Activated CD4-positive, alpha-beta T cell treated with anti-CD3 and anti-CD28 coated beads for 48 hours (primary cell): Measurements from ENCODE around the gene RNF181.
A peak's percentile ranks its signal among the peaks of the same experiment; 100 is the strongest.
"Not testable (repeated sequence)": the region's sequence is repeated elsewhere in the genome, so short reads cannot be mapped to it uniquely, and the experiment has no call there.

Experiments used
- DNase-seq: peaks from one replicate; pipeline ENCODE4 v3.0.0-alpha.2; 2020

Gene RNF181

GRCh38 chr2:85577386-85578242 lies 17.9 kb upstream of the RNF181 start, which contains the start of gene VAMP8:
VAMP8 (plus strand) TSS chr2:85577586; CDS start chr2:85577647, 61 bp downstream.
- DNase-seq, result peak; percentile 78

GRCh38 chr2:85578243-85579180 lies 17.0 kb upstream of the RNF181 start:
- peak; percentile 37 for DNase-seq

- DNase-seq, result no peak
Measured at GRCh38 chr2:85579266-85579935, 16.1 kb upstream of the RNF181 start.

GRCh38 chr2:85580206-85580605 lies 15.3 kb upstream of the RNF181 start:
- DNase-seq, result no peak

- no peak for DNase-seq
Measured at GRCh38 chr2:85582492-85582891, 13.1 kb upstream of the RNF181 start.

GRCh38 chr2:85583667-85584353 lies 11.7 kb upstream of the RNF181 start:
- peak; percentile 42 for DNase-seq

- peak; percentile 31 for DNase-seq
Measured at GRCh38 chr2:85584354-85584856, 11.1 kb upstream of the RNF181 start, which contains the start of gene VAMP5. VAMP5 (plus strand) TSS chr2:85584431; CDS start chr2:85584491, 60 bp downstream.

- peak; percentile 46 for DNase-seq
Measured at GRCh38 chr2:85584857-85585780, 10.4 kb upstream of the RNF181 start.

- no peak for DNase-seq
Measured at GRCh38 chr2:85585781-85586105, 9.8 kb upstream of the RNF181 start.

- no peak for DNase-seq
Measured at GRCh38 chr2:85588236-85588635, 7.3 kb upstream of the RNF181 start.

- DNase-seq, result no peak
Measured at GRCh38 chr2:85588645-85589044, 6.9 kb upstream of the RNF181 start.

- no peak for DNase-seq
Measured at GRCh38 chr2:85589181-85589580, 6.4 kb upstream of the RNF181 start.

- no peak for DNase-seq
Measured at GRCh38 chr2:85589982-85590791, 5.4 kb upstream of the RNF181 start.

- DNase-seq, result no peak
Measured at GRCh38 chr2:85590950-85591349, 4.6 kb upstream of the RNF181 start.

- DNase-seq, result no peak
Measured at GRCh38 chr2:85591563-85591962, 4.0 kb upstream of the RNF181 start.

- not testable (repeated sequence) for DNase-seq
Measured at GRCh38 chr2:85592299-85592698, 3.2 kb upstream of the RNF181 start.

- DNase-seq, result no peak
Measured at GRCh38 chr2:85593023-85593422, 2.5 kb upstream of the RNF181 start.

GRCh38 chr2:85594715-85595300 lies 737 bp upstream of the RNF181 start:
- no peak for DNase-seq

- DNase-seq, result peak; percentile 54
Measured at GRCh38 chr2:85596026-85596333, 435 bp downstream of the RNF181 start.
